Neural cell (in vitro differentiated cells): ENCODE results near the gene LARGE1.

Experiments
- POLR2AphosphoS5 ChIP-seq: IDR thresholded peaks from 2 replicates; pipeline ENCODE4 v1.6.1; 2012
- RAD21 ChIP-seq: fragments of 450-650 bp; conservative IDR thresholded peaks from 2 replicates; pipeline ENCODE4 v1.6.1; 2014; ENCODE audit warnings: antibody characterized with exemption, mild to moderate bottlenecking, moderate library complexity
- TF ChIP-seq, protein P1 (sequence below): fragments of 450-650 bp; IDR thresholded peaks from 2 replicates; pipeline ENCODE4 v1.5.1; 2014; ENCODE audit warnings: antibody characterized with exemption, mild to moderate bottlenecking, moderate library complexity; ENCODE audit not compliant: poor library complexity, severe bottlenecking

DNA sequence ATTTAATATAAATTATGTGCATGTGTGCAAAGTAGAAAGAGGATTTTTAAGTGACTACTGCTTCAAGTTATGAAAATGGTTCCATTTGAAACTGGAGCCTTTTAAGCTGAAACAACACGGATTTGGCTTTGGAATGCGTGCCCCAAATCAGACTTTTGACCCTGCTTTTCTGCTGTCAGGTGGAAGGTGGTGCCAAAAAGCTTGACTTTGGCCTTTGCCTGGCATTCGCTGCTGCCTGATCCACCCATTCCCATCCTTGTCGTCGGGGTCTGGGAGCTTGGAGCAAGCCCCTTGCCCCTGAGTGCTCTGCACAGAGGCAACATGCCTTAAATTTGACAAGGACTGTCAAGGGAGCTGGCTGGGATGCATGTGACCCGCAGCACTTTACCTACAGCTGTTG, 526.8 kb downstream of the LARGE1 start:
- TF ChIP-seq, protein P1, sequence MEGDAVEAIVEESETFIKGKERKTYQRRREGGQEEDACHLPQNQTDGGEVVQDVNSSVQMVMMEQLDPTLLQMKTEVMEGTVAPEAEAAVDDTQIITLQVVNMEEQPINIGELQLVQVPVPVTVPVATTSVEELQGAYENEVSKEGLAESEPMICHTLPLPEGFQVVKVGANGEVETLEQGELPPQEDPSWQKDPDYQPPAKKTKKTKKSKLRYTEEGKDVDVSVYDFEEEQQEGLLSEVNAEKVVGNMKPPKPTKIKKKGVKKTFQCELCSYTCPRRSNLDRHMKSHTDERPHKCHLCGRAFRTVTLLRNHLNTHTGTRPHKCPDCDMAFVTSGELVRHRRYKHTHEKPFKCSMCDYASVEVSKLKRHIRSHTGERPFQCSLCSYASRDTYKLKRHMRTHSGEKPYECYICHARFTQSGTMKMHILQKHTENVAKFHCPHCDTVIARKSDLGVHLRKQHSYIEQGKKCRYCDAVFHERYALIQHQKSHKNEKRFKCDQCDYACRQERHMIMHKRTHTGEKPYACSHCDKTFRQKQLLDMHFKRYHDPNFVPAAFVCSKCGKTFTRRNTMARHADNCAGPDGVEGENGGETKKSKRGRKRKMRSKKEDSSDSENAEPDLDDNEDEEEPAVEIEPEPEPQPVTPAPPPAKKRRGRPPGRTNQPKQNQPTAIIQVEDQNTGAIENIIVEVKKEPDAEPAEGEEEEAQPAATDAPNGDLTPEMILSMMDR: no peak
- TF ChIP-seq POLR2AphosphoS5 (no peak), RAD21 (no peak)
